Neural cell (in vitro differentiated cells): ENCODE measurements around the gene UBC.
"Not testable (repeated sequence)": the region's sequence is repeated elsewhere in the genome, so short reads cannot be mapped to it uniquely, and the experiment has no call there.

Source experiments
- EP300 ChIP-seq: fragments of 450-650 bp; conservative IDR thresholded peaks from 2 replicates; pipeline ENCODE4 v1.6.1; 2014; ENCODE audit warnings: antibody characterized with exemption, mild to moderate bottlenecking, moderate library complexity; ENCODE audit not compliant: poor library complexity, severe bottlenecking
- EZH2 ChIP-seq: fragments of 200-600, 300-800 bp; shearing (Covaris generic), sonication (generic); IDR thresholded peaks from 2 replicates; pipeline ENCODE4 v1.6.1; 2014; ENCODE audit warnings: antibody characterized with exemption, low read length, borderline replicate concordance, mild to moderate bottlenecking; ENCODE audit not compliant: insufficient read depth, poor library complexity, severe bottlenecking
- MXI1 ChIP-seq: fragments of 450-650 bp; conservative IDR thresholded peaks from 2 replicates; pipeline ENCODE4 v1.6.1; 2014; ENCODE audit warnings: antibody characterized with exemption, mild to moderate bottlenecking; ENCODE audit not compliant: poor library complexity, severe bottlenecking
- POLR2AphosphoS5 ChIP-seq: IDR thresholded peaks from 2 replicates; pipeline ENCODE4 v1.6.1; 2012
- RAD21 ChIP-seq: fragments of 450-650 bp; conservative IDR thresholded peaks from 2 replicates; pipeline ENCODE4 v1.6.1; 2014; ENCODE audit warnings: antibody characterized with exemption, mild to moderate bottlenecking, moderate library complexity
- REST ChIP-seq: IDR thresholded peaks from 2 replicates; pipeline ENCODE4 v1.6.1; 2012; ENCODE audit warnings: borderline replicate concordance
- TF ChIP-seq, protein P1 (sequence below): fragments of 450-650 bp; IDR thresholded peaks from 2 replicates; pipeline ENCODE4 v1.5.1; 2014; ENCODE audit warnings: antibody characterized with exemption, mild to moderate bottlenecking, moderate library complexity; ENCODE audit not compliant: poor library complexity, severe bottlenecking

GRCh38 chr12:124911521-124911920 is 2.9 kb downstream of the UBC start:
- TF ChIP-seq EZH2, REST, RAD21, EP300, MXI1, POLR2AphosphoS5: not testable (repeated sequence)
- TF ChIP-seq, protein P1, sequence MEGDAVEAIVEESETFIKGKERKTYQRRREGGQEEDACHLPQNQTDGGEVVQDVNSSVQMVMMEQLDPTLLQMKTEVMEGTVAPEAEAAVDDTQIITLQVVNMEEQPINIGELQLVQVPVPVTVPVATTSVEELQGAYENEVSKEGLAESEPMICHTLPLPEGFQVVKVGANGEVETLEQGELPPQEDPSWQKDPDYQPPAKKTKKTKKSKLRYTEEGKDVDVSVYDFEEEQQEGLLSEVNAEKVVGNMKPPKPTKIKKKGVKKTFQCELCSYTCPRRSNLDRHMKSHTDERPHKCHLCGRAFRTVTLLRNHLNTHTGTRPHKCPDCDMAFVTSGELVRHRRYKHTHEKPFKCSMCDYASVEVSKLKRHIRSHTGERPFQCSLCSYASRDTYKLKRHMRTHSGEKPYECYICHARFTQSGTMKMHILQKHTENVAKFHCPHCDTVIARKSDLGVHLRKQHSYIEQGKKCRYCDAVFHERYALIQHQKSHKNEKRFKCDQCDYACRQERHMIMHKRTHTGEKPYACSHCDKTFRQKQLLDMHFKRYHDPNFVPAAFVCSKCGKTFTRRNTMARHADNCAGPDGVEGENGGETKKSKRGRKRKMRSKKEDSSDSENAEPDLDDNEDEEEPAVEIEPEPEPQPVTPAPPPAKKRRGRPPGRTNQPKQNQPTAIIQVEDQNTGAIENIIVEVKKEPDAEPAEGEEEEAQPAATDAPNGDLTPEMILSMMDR = not testable (repeated sequence)
